ENCODE measurements around the gene SLIT1.

- TF ChIP-seq CTCF (optimal IDR thresholded peaks at IDR 0.05 in 1 of 3, IDR thresholded peaks at IDR 0.05 in 1 of 3, conservative IDR thresholded peaks at IDR 0.05 in 1 of 3; ENCODE audit: extremely low read depth in 1 of 3, insufficient read depth in 2 of 3, low read length in 3 of 3) (no peak), EZH2 (IDR thresholded peaks at IDR 0.05; ENCODE audit: low read length) (no peak)
Measured at GRCh38 chr10:97002670-97003069, 183.1 kb downstream of the SLIT1 start.

Data from keratinocyte (primary cell).